ENCODE data around the gene ARFGAP2. TPM values are rescaled to one million over a fixed set of nuclear protein-coding genes. Genes with fewer than 3 reads are reported as not detected.
"Not testable (repeated sequence)": the region's sequence is repeated elsewhere in the genome, so short reads cannot be mapped to it uniquely, and the experiment has no call there.

Gene ARFGAP2
- total RNA-seq, 1 donor from 2014 or later, result 46.1 TPM

DNA sequence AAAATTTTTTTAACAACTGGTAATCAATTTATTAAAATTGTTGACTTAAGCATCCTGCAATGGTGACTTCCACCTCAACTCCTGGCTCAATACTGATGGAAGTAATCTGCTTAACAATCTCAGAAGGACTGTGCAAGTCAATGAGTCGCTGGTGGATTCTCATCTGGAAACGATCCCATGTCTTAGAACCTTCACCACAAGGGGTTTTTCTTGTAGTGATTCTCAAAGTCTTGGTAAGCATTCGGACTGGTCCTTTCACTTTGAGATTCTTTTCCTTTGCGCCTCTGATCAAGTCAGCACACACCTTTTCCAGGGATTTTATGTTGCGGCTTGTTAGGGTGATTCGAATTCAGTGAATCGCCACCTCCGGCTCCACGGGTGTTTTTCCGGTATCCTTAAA, 14.5 kb upstream of the ARFGAP2 start:
- intact Hi-C loops (cut with DNase I); DNase-seq; ATAC-seq (ENCODE audit: poor library complexity): not testable (repeated sequence)

DNA sequence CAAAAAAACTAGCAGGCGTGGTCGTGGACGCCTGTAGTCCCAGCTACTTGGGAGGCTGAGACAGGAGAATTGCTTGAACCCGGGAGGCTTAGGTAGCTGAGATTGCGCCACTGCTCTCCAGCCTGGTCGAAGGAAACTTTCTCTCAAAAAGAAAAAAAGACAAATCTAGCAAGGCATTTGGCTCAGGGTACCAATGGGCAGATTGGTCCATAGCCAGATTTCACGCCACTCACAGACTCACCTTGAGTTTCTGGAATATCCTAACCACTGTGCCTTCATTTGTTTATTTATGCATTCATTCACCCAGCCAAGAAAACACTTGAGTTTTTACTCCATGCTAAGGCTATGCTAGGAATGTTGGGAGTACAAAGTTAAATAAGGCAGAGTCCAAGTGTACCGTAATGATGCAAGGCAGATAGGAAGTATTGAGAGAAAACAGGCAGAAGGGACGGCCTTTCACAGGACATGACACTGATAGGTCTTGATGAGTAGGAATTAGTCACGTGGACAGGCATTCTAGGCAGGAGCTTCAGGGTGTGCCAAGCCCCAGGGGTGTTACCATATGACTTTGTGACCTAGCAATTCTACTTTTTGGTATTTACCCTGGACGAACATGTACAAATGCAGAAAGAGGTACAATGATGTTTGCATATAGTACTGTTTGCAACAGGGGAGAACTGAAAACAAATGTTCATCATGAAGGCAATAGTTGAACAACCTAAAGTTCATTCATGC, 12.6 kb upstream of the ARFGAP2 start:
- no peak for DNase-seq
- ATAC-seq (ENCODE audit: poor library complexity), result no peak
- intact Hi-C loops (cut with DNase I), result no loop called here

DNA sequence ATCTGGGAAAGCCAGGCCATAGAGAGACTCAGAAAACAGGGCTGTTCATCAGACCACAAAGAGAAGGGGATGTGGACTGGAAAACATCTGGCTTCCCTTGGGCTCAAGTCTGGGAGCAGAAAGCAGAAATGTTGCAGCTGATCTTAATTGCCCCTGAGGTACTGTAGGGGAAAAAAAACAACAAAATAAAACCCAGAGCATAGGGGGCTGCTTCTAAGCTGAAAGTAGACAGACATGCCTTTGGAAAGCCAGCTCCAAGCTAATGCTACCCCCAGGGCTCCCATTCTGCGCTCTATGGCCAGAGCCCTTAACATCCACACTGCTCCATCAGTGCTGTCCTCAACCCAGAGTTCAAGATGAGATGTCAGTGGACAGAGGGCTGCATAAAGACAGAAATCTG, 11.6 kb upstream of the ARFGAP2 start:
- intact Hi-C loops (cut with DNase I), result no loop called here
- ATAC-seq (ENCODE audit: poor library complexity), result no peak
- no peak for DNase-seq

DNA sequence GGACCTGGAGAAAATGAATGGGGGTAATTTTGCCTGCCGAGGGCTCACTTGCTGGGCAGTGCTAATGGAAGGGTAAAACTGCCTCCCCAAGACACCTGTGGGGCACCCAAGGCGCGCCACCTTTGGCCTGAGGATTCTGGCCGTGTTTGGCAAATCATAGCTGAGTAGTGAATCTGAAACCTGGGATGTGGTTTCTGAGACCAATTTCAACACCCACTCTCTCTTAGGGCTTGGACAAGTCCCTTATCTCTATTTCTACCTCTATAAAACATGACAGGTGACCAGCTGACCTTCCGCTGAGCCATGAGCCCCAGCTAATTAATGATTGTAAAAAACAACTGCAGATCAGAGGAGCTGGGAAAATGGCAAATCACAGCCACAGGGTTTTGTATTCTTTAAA, 11.0 kb upstream of the ARFGAP2 start:
- DNase-seq (no peak), ATAC-seq (ENCODE audit: poor library complexity) (no peak)
- intact Hi-C loops (cut with DNase I), result no loop called here

DNA sequence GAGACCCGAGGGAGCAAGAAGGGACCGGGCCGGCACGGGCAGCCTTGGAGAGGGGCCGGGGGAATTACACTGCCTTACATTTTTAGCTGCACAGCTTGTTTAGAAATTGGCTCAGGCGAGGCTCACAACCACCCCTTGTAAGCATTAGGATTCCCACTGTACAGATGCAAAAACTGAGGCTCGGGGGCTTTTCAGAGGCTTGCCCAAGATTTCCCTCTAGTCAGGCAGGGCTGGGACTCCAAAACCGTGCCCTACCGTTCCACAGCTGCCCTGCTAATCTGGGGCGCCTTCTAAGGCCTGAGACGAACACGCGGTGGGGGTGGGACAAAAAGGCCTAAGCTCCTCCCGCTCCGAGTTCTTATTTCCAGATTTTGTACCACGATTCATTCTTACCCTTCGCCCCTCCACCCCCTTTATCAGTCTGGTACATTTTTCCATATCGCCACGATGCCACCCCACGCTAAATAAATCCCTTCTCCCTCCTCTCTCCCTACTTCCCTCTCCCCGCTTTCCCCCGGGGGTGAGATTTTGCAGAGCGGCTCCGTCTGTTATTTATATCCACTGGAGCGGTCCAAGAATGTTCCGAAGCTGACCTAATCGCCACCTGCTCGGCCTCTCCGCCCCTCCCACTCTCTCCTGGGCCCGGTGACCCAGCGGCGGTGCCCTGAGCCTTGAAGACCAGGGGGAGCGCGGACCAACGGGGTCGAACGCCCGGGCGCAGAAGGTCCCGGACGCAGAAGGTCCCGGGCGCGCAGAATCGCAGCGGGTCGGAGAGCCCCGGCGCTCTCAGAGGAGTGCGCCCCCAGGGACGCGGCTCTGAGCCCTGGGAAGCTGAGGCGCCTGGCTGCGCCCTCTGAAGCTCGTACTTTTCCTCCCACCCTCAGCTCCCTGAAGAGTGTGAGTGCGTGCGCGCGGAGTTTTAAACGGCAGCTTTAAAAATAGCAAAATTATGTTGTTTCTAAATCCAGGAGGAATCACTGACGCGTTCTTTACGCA, 10.3 kb upstream of the ARFGAP2 start:
- intact Hi-C loops (cut with DNase I), result no loop called here
- ATAC-seq (ENCODE audit: poor library complexity) (peak; percentile 53), DNase-seq (peak; percentile 75)

DNA sequence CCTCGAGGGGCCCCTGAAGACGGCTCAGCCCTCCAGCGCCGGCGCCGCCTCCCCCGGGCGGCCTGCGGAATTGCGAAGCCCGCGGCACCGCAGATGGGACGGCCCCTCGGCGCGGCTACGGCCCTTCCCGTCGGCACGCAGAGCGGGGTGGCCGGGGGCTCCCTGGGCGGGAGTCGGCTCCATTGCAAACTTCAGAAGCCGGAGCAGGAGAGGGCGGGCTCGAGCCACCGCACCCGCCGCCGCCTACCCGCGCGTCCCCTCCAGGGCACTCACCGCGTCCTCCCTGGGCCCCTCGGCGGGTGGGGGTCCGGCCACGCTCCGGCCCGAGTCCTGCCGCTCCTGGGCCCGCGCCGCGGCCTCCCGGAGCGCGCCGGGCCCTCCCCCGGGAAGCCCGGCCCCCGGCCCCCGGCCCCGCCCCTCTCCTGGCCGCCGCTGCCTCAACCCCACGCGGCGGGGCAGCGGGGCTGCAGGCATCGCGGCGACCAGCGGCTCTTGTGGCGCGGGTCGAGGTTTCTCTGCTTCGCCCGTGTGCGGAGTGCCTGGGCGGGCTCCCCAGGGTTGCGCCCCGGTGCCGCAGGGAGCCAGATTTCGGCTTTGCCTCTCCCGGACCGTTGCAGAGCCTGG, 9.5 kb upstream of the ARFGAP2 start, which contains the start of gene PACSIN3:
Gene PACSIN3 (minus strand): TSS at position 359 of the 624 bp plus-strand sequence. CDS start 3,707 bp downstream, outside the sequence.
- intact Hi-C loops (cut with DNase I), result no loop called here
- DNase-seq, result peak; percentile 70
- peak; percentile 63 for ATAC-seq (ENCODE audit: poor library complexity)

DNA sequence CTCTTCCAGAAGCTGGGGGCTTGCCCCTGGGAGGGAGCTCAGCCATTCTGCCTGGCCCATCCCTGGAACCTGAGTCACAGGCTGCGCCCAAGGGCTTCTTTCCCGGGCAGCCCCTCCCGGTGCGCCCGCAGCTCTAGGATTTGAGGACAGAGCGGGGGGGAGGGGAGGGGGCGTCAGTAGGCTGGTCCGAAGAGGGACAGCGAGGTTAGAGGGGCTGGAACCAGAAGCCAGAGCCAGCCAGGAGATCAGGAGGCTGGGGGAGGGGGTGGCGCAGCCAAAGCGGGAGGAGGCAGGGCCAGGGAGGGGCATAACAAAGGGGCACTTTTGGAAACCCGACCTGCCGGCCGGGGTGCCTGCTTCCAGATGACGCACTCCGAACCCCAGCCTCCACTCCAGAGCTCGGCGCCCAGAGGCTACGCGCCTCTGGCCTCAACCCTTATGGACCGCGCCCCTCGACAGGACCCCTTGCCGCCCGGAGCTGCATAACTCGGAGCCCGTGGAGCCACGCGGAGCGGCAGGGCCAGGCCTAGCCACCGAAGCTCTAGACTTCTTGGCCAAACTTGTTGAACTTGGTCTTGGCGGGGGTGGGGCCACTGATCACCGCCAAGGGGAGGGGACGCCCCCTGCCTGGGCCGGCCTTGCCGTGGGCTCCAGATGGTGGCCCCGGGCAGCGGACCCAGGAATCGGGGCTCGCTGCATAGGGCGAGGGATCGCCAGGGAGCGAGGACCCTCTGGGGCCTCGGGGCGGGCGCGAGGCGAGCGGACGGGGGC, 8.8 kb upstream of the ARFGAP2 start:
- intact Hi-C loops (cut with DNase I), result no loop called here
- DNase-seq, result peak; percentile 78
- peak; percentile 42 for ATAC-seq (ENCODE audit: poor library complexity)

DNA sequence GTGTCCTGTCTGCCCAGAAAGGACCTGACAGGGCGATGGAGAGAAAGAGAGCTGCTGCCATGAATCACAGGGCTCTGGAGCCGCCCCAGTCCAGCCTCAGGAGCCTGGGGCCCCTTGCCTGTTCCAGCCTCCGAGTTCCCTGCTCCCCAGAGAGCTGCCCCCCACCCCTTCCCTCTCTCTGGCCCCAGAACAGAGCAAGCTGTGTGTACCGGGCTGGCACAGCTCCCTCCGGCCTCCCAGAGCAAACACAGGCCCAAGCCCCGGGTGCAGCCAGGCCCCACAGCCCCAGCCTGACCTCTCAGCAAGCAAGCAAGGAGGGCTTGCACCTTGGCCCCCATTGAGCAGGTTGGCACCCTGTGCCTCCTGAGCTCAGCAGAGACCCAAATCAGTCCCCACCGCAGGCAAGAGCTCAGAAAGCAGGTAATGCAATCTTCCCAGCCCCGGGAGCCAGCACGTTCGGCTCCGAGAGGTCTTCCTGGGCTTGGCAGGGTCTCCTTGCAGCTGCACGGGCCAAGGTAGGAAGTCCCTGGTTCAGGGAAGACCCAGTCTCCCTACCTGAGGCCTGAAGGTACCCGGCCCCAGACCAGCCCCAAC, 8.1 kb upstream of the ARFGAP2 start:
- intact Hi-C loops (cut with DNase I), result loop anchor here (5.0 kb wide), 1 partner anchor 72 kb away; the partner anchor contains the start of gene NR1H3
- DNase-seq (peak; percentile 59), ATAC-seq (ENCODE audit: poor library complexity) (peak; percentile 2)

DNA sequence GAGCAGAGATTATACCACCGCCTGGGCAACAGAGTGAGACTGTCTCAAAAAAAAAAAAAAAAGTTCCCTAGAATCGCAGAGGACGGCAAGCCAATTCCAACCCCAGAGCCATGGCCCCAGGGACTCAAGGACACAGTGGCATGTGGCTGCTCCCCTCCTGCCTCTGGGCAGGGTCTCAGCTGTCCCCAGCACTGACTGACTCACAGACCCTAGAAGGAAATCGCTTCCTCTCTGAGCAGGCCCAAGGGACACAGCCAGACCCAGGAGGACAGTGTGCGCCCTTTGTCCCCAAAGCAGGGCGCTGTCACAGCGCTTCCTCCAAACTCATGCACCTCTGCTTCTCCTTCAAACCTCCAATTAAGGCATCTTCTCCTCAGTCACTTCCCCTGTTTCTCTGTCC, 7.3 kb upstream of the ARFGAP2 start:
- DNase-seq, result no peak
- ATAC-seq (ENCODE audit: poor library complexity), result no peak
- intact Hi-C loops (cut with DNase I), result loop anchor here (5.0 kb wide), 1 partner anchor 73 kb away; the partner anchor contains the start of gene NR1H3

DNA sequence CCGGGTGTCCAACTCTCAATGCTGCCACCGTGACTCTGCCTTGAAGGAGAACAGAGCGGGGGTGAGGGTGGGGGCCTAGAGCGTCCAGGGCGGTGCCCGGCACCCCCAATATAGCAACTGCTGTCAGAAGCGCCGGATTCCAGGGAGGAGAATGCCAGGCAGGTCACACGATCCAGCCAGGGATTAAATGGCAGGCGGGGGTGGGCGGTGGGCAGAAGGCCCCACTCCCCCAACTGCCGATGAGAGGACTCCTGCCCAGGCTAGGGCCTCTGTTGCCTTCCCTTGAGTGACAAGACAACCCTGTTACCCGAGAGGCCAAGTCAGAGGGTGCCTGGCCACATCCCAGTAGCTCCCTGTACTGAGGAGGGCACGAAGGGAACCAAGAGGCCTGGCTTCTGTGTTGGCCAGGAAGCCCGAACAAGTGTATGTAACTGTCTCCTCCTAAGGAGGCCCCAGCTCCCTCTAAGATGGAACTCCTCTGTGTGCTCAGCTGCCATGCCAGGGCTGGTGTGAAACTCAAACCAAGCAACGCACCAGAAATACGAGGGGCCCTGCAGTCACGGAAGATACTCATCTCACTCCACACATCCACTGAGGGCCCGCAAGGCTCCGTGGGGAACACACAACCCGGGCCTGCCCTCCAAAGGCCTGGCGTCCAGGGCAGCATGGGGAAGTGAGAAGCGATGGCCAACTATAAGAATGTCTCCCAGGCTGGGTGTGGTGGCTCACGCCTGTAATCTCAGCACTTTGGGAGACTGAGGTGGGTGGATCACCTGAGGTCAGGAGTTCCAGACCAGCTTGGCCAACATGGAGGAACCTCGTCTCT, 6.6 kb upstream of the ARFGAP2 start:
- intact Hi-C loops (cut with DNase I), result loop anchor here (5.0 kb wide), 1 partner anchor 74 kb away; the partner anchor contains the start of gene NR1H3
- ATAC-seq (ENCODE audit: poor library complexity), result no peak
- DNase-seq, result peak; percentile 53

DNA sequence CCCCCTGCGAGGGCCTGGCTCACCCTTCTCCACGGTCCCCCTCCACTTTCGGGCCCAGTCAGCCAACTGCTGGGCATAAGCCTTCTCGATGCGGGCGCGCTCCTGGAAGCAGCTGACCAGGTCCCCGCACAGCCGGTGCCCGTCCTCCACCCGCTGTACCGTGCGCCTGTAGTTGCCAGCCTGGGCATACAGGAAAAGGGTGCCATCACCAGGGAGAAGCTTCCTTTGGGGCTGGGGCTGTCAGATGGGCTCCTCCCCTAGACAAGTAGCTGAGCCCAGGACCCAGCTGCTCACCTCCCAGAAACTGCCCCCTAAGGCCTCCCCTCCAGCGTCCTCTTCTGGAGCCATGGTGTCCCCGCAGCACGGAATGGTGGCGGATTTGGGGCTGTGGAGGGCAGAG, 5.7 kb upstream of the ARFGAP2 start:
- intact Hi-C loops (cut with DNase I), result loop anchor here (5.0 kb wide), 1 partner anchor 75 kb away; the partner anchor contains the start of gene NR1H3
- DNase-seq, result no peak
- ATAC-seq (ENCODE audit: poor library complexity), result no peak

DNA sequence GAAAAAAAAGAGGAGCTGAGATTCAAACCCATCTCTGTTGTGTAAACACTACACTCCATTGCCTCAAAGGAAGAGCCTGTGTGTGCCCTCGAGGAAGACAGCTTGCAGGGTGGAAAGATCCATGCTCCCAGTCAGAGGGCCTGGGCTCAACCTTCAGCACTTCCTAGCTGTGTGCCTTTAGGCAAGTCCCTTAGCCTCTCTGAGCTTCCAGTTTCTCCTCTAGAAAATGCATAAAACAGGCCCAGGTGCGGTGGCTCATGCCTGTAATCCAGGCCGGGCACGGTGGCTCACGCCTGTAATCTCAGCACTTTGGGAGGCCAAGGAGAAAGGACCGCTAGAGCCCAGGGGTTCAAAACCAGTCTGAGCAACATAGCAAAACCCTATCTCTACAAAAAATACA, 4.6 kb upstream of the ARFGAP2 start:
- no peak for DNase-seq
- ATAC-seq (ENCODE audit: poor library complexity), result no peak
- intact Hi-C loops (cut with DNase I), result loop anchor here (5.0 kb wide), 1 partner anchor 76 kb away; the partner anchor contains the start of gene NR1H3

DNA sequence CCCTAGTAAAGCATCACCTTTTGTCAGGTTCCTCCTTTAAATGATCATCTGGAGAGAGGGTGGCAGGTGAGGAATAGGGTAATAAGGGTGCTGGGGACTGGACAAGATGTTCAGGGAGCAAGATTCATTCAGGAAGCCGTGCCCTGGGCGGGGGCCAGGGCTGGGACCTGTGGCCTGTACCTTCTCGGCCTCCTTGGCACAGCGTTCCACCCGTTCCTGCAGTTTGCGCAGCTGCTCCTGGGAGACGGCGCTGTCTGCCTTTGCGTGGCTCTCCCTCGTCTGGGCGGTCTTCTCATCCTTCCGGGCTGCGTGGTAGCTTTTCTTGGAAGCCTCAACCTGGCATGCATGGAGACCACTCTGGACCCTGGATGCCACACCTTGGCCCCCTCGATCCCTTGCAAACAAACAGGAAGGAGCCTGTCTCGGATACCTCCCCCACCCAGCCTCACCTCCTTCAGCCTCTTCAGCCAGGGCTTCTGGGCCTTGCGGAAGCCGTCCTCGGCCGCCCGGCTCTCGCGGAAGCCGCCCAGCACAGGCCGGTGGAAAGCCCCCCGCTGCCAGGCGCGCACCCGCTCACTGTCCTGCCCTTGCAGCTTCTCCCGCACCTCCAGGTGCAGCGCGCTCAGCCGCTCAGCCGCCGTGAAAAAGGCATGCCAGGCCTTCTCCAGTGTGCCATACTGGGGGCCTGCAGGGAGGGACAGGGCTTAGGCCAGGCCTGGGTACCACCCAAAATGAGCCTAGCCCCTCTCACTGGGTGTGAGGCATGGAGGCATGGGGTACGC, 3.5 kb upstream of the ARFGAP2 start:
- no peak for DNase-seq
- no peak for ATAC-seq (ENCODE audit: poor library complexity)
- intact Hi-C loops (cut with DNase I), result loop anchor here (5.0 kb wide), 1 partner anchor 77 kb away; the partner anchor contains the start of gene NR1H3

DNA sequence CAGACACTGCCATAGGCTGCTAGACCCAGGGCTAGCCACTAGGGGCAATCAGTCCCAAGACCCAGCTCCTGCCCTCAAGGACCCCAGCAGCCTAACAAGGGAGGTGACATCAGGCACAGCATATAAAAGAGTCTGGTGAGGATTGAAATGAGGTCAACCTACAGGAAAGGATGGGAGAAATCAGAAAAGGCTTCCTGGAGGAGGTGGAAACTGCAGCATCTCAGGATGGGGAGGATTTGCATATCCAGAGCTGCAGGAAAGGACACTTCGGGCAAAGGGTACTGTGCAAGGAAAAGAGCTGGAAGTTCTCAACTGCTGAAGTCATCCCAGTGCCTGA, 2.9 kb upstream of the ARFGAP2 start:
- intact Hi-C loops (cut with DNase I), result loop anchor here (5.0 kb wide), 1 partner anchor 178 kb away; no protein-coding TSS in a partner anchor

DNA sequence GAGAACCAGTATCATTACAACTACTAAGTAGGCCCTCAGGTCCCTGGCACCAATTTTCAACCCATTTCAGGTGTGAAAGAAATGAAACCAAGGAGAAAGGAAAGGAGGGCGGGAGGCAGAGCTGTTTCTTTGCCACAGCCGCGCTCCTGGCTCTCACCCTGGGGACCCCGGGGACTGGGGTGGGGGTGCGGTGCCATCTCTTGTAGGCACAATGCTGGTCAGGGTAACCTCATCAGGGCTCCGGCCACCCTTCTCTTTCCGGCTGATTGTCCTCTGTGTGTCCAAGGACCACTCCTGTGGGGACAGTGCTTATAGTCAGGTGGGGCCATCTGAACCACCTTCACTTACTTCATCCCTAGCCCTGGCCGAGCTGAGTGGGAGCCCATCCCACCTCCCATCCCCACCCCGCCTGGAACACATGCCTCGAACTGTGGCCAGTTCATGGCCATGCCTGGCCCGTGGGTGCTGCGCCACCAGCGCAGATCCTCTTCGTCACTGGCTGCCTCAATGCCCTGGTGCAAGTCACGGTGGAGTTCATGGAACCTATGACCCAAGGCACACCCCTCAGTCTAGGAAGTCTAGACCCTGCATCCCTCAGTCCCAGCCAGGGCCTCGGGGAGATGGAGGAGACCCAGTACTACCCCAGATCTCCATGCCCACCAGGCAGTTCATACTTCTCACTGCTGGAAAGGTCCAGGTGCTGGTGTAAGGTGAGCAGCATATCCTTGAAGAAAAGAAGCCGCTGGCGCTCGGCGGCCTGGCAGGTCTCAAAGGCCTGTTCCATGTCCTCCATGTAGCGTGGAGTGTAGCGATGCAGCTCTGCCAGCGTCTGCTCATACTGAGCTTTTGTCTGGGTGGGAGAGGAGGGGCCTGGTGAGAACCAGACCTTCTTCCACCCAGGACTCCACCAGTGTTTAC, 2.3 kb upstream of the ARFGAP2 start:
- ATAC-seq (ENCODE audit: poor library complexity), result no peak
- DNase-seq, result no peak
- intact Hi-C loops (cut with DNase I), result loop anchor here (5.0 kb wide), 1 partner anchor 178 kb away; no protein-coding TSS in a partner anchor

More for the DNA sequence above, 2.9 kb upstream of the ARFGAP2 start:
- no peak for DNase-seq
- ATAC-seq (ENCODE audit: poor library complexity), result no peak

Data from Right ventricle myocardium superior (tissue), 1 donor.